ENCODE measurements around the gene TUBA1B.

TUBA1B gene

DNA sequence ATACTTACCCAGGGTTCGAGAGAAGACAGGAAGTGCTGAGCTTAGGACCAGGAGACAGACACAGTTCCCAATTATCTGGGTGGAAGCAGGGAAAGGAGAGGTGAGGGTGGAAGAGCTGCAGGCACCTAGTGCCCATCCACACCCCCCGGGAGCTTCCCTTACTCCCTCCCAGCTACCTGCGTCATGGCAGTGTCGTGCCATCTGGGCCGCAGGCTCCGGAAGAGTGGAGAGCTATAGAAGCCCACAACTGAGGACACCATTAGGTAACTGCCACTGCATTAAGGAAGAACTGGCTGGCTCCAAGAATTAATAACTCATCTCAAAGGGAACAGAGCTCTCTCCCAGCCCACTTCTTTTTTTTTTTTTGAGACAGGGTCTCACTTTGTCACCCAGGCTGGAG, 30.8 kb downstream of the TUBA1B start:
- no peak for TF ChIP-seq GATA3 (IDR thresholded peaks at IDR 0.05; ENCODE audit: low read depth, low read length)
- no peak for TF ChIP-seq GATA2 (IDR thresholded peaks at IDR 0.05; ENCODE audit: low read depth, low read length)

DNA sequence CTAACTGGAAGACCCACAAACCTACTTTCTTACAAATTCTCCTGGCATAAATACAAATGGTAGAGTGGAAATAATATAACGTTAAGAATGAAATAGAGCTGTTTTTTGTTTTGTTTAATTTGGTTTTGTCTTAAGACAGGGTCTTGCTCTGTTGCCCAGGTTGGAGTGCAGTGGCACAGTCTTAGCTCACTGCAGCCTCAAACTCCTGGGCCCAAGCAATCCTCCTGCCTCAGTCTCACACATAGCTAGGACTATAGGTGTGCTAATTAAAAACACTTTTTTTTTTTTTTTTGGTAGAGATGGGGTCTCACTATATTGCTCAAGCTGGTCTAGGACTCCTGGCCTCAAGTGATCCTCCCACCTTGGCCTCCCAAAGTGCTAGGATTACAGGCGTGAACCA, 32.5 kb downstream of the TUBA1B start:
- TF ChIP-seq GATA3 (IDR thresholded peaks at IDR 0.05; ENCODE audit: low read depth, low read length) (no peak), GATA2 (IDR thresholded peaks at IDR 0.05; ENCODE audit: low read depth, low read length) (no peak)

DNA sequence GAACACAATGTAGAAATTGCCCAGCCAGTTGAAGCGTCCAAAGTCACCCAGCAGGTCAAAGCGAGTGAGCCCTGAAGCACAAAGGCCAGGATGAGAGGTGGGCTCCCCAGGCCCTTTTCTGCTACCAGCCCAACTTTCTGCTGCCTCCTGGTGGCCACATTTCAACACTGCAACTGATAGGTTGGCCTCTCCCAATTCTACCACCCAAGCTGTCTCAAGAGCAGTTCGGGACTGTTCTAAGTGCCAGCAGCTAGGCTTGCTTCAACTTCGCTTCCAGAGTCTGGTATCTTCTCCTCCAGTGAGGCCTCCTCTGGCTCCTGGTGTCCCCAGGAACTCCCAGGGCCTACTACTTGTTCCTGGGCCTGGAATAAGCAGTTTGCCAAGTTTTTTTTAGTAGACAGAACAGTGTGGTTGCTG, 33.2 kb downstream of the TUBA1B start:
- TF ChIP-seq GATA2 (IDR thresholded peaks at IDR 0.05; ENCODE audit: low read depth, low read length) = no peak
- TF ChIP-seq GATA3 (IDR thresholded peaks at IDR 0.05; ENCODE audit: low read depth, low read length) = no peak

DNA sequence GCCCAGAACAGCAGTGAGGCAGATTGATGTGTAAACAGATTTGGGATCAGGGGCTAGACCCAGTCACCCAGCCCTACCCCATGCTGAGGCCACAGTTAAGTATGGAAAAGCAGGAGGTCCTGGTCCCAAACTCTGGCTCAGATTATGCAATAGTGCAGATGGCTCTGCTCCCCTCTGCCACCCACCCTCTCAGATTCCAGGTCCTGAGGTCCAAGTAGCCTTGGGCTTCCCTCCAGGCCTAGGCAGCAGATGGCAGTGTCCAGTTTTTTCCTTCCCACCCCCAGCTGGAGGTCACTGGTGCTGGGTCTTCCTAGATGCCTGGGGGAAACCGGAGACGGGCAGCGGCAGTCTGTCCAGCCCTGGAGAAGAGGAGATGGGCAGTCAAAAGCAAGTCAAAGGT, 33.8 kb downstream of the TUBA1B start:
- no peak for TF ChIP-seq GATA2 (IDR thresholded peaks at IDR 0.05; ENCODE audit: low read depth, low read length)
- no peak for TF ChIP-seq GATA3 (IDR thresholded peaks at IDR 0.05; ENCODE audit: low read depth, low read length)

DNA sequence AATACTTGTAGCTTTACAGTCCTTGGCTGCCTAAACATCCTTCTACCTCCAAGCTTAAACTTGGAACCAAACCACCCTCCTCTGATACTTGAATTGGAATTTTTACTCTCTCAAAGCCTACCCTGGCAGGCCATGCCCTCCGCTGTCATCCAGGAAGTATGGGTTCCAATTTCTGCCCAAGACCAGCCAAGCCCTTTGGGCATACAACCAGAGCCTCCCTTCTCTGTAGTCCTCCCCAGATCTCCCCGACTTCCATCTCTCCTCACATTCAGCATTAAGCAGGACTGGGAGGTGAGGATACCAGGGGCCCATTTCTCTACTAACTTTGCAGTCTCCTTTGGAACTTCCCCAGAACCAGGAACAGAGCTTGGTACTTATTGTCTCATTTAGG, 36.2 kb downstream of the TUBA1B start:
- no peak for TF ChIP-seq GATA2 (IDR thresholded peaks at IDR 0.05; ENCODE audit: low read depth, low read length)
- no peak for TF ChIP-seq GATA3 (IDR thresholded peaks at IDR 0.05; ENCODE audit: low read depth, low read length)

DNA sequence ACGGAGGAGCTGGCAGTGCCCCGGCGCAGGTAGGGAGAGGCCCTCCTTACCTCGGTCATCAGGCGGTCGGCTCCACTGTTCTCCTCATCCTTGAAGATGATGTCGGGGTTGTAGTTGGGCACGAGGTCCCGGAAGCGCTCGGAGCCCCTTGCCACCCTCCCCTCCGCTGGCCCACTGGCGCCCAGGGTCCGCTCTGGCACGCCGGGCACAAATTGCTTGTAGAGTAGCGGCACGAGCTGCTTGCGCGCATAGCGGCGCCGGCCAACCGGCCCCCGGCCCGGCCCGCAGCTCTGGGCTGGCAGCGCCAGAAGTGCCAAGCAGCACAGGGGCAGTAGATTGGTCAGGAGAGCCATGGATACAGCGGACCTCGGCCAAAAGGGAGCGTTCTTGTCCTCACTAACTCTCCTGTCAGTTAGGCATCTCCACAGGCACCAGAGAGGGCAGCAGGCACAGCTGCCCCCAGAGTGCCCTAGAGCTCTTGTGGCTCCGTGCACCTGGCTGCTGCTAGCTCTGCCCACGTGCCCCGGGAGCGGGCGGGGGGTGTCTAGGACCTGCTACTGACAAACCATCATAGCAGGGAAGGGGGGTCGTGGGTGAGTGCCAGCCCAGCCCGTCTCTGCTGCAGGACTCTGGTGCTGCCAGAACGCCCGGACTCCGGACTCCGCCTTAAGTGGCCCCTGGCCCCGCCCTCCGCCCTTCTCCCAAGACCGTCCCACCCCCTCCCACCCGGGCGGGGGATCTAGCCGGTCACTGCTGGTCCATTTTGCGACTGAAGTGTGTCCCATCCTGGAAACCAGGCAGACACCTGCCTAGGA, 36.8 kb downstream of the TUBA1B start, which contains the start of gene DHH:
DHH (minus strand) TSS at position 642 of the 815 bp plus-strand sequence; CDS start at position 353, 289 bp downstream.
- TF ChIP-seq GATA2 (IDR thresholded peaks at IDR 0.05; ENCODE audit: low read depth, low read length) (no peak), GATA3 (IDR thresholded peaks at IDR 0.05; ENCODE audit: low read depth, low read length) (no peak)

DNA sequence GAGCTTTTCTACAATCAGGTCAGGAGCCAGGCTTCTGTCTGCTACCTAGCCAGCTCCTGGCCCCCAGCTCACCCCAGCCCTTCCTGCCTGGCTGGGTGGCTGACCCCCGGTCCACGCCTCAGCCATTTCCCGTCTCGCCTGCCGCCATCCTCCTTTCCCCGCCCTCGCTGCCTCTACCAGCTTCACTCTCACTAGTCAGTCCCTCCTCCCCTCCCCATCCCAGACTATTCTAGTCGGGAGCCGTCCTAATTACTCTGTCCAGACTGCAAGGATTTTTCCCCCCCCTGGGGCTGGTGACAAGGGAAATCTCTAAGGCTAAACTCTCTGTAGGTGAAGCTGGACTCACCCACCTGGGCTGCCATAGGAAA, 37.4 kb downstream of the TUBA1B start:
- TF ChIP-seq GATA3 (IDR thresholded peaks at IDR 0.05; ENCODE audit: low read depth, low read length) = no peak
- TF ChIP-seq GATA2 (IDR thresholded peaks at IDR 0.05; ENCODE audit: low read depth, low read length) = no peak

DNA sequence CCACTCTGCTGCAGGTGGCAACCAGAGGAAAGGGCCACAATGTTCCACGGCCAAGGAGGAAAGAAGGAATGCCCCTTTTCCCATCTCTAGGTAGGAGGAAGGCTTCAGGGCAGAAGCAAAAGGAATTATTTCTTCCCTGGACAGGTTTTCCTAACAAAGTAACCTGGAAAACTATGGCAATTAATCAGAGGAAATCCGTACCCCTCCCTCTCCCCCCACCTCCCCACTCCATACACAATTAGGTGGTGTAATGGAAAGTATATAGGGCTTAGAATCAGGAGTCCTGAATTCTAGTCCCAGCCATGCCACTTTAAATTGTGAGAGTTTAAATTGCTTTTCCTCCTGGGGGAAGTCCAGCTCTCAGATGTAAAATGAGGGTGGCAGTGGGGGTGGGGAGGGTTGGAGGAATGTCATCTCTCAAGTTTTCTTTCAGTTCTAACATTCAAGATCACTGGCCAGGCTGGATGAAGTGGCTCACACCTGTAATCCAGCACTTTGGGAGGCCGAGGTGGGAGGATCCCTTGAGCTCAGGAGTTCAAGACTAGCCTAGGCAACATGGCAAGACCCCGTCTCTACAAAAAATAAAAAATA, 38.3 kb downstream of the TUBA1B start:
- TF ChIP-seq GATA2 (IDR thresholded peaks at IDR 0.05; ENCODE audit: low read depth, low read length) (no peak), GATA3 (IDR thresholded peaks at IDR 0.05; ENCODE audit: low read depth, low read length) (no peak)

DNA sequence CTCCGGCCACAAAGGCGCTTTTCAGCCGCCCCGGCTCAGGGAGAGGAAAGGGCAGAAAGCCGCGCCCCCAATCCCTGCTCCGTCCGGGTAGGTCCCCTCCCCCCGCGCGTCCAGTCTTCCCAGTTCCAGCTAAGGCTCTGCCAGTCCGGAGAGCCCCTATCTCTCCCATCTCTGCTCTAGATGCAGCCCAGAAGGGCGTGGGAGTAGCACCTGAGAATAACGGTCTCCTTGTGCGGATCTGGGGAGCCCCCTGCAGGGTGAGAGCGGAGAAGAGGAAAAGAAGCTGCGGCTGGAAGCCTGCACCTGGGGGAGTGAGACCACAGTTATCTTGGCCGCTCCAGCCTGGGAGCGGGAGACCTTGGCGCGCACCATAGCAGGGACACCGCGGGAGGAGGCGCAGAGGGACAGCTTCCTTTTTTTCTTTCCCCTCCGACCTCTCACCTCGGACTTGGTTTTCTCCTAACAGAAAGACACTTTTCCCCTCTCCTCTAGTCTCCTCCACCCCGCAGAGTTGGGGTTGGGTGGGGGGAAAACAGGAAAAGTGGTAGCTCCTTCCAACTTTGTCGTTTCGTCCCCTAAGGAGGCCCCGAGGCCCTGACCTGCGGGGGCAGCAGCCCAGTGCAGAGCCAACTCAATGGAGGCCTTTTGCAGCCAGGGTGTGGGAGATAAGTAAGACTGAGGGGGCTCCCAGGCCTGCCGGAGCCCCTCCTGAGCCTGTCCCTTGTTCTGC, 38.9 kb downstream of the TUBA1B start:
- TF ChIP-seq GATA3 (IDR thresholded peaks at IDR 0.05; ENCODE audit: low read depth, low read length) (no peak), GATA2 (IDR thresholded peaks at IDR 0.05; ENCODE audit: low read depth, low read length) (peak; percentile 52)

DNA sequence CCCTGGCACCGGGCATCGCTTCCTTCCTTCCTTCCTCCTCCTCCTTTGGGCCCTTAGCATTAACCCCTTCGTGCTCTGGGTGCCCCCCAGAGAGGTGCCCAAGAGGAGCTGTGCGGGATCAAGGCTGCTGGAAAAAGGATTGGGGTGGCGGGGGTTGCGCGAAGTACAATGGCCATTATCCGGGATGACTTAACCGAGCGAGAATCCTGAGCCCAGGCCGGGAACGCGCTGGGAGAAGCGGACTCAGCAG, 39.4 kb downstream of the TUBA1B start:
- TF ChIP-seq GATA3 (IDR thresholded peaks at IDR 0.05; ENCODE audit: low read depth, low read length) (no peak), GATA2 (IDR thresholded peaks at IDR 0.05; ENCODE audit: low read depth, low read length) (no peak)

DNA sequence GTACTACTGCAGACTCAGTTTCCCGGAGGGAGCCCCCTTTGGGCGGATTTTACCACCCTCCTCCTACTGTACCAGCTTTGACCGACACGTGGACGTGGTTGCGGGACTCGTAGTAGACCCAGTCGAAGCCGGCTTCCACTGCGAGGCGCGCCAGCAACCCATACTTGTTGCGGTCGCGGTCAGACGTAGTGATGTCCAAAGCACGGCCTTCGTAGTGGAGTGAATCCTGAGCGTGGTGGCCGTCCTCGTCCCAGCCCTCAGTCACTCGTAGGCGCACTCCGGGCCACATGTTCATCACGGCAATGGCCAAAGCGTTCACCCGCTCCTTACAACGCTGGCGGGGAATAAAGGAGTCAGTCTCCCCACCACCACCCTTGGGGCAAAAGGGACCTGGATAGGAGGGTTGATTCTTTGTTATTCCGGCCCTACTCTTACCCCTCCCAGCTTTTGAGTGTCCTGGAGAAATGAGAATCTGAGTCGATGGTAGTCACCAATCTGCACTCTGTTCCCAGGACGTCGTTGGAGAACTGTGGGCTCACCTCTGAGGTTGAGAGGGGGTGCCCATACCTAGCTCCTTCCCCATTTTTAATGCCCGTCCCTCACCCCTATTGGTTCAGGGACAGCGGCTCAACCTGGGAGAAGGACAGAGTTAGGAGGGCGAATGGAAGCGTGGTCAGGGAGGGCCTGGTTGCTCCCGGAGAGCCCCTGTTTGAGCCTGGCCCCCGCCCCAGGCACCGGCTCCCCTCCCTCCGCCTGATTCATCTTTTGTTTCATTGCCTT, 39.9 kb downstream of the TUBA1B start:
- no peak for TF ChIP-seq GATA3 (IDR thresholded peaks at IDR 0.05; ENCODE audit: low read depth, low read length)
- TF ChIP-seq GATA2 (IDR thresholded peaks at IDR 0.05; ENCODE audit: low read depth, low read length) = no peak

DNA sequence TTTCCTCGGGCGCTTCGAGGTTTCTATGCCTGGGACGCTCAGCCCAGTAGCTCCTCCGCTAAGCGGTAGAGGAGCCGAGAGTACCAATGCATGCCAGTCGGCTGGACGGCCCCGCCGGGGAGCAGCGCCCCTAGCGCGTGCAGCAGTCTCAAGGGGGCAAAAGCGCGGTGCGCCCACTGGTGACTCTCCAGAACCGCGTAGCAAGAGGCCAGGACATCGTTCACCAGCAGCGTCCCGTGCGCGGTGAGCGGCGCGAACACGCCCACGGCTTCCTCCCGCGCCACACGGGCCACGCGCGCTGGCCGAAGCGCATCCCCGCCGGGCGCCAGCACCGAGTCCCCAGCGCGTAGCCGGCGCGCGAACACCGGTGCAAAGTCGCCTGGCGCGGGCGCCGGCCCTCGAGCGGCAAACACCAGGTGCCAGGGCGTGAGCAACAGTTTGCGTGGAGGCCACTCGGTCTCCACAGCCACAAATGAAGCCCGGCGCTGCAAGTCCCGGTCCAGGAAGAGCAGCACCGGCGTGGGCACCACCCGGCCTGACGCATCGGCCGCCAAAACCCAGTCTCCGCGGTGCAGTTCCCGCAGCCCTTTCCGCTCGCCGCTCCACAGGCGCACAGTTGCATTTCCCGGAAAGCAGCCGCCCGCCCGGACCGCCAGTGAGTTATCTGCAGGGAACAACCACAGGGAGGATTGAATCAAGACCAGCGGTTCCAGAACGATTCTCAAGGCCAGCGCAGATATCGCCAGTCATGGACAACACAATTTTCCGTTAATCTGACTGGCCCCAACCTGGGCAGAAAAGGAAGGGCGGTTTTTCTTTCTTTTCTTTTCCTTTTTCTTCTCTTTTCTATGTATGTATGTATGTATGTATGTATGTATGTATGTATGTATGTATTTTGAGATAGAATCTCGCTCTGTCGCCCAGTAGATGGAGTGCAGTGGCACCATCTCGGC, 41.1 kb downstream of the TUBA1B start:
- no peak for TF ChIP-seq GATA3 (IDR thresholded peaks at IDR 0.05; ENCODE audit: low read depth, low read length)
- no peak; the same call in 1 of the 2 replicates for TF ChIP-seq GATA2 (IDR thresholded peaks at IDR 0.05; ENCODE audit: low read depth, low read length)

DNA sequence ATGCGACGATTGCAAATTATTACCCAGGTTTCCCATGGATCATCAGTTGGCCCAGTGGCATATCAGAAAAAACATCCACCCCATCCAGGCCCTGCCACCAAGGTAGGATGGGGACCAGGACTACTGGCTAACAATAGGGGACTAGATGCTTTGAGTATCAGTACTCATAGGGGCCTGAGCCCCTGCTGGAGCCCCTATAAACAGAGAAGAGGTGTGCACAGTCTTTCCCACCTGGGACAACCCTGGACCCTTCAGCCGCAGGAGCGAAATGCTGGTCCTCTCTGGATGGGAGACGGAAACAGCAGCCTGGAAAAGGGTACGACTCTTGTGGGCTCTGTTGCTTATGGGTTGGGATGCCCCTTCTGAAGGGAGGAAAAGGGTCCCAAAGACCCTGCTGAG, 42.3 kb downstream of the TUBA1B start:
- TF ChIP-seq GATA3 (IDR thresholded peaks at IDR 0.05; ENCODE audit: low read depth, low read length) (no peak), GATA2 (IDR thresholded peaks at IDR 0.05; ENCODE audit: low read depth, low read length) (no peak)

Measured in SH-SY5Y (cell line).